ENCODE measurements around the gene CEBPZ.

The CEBPZ gene

GRCh38 chr2:37180006-37180639 is 51.3 kb downstream of the CEBPZ start:
- DNase-seq = no peak

GRCh38 chr2:37173741-37174140 is 57.7 kb downstream of the CEBPZ start:
- DNase-seq = no peak

GRCh38 chr2:37171624-37171950 is 59.8 kb downstream of the CEBPZ start:
- DNase-seq = no peak

GRCh38 chr2:37168217-37168981 is 63.0 kb downstream of the CEBPZ start:
- no peak for DNase-seq

- DNase-seq = no peak
Measured at GRCh38 chr2:37167636-37168180, 63.7 kb downstream of the CEBPZ start.

- DNase-seq = no peak
Measured at GRCh38 chr2:37164757-37165156, 66.6 kb downstream of the CEBPZ start.

- DNase-seq = peak; percentile 77
Measured at GRCh38 chr2:37156857-37157714, 74.3 kb downstream of the CEBPZ start, which contains the start of gene EIF2AK2. Gene EIF2AK2 (minus strand): TSS chr2:37156980. CDS start chr2:37147806, 9,174 bp downstream.

- no peak for DNase-seq
Measured at GRCh38 chr2:37156071-37156856, 75.1 kb downstream of the CEBPZ start.

- DNase-seq = no peak
Measured at GRCh38 chr2:37154785-37155184, 76.6 kb downstream of the CEBPZ start.

- no peak for DNase-seq
Measured at GRCh38 chr2:37153224-37153623, 78.2 kb downstream of the CEBPZ start.
